ENCODE results near the gene KLHDC10. TPM values are rescaled to one million over a fixed set of nuclear protein-coding genes. Genes with fewer than 3 reads are reported as not detected.

Gene KLHDC10
- total and polyA plus RNA-seq, 2 of the 13 experiments (the other 11 are each of a cell fraction or from before 2014, with no cell fraction given), result 11.9 to 21.6 TPM

DNA sequence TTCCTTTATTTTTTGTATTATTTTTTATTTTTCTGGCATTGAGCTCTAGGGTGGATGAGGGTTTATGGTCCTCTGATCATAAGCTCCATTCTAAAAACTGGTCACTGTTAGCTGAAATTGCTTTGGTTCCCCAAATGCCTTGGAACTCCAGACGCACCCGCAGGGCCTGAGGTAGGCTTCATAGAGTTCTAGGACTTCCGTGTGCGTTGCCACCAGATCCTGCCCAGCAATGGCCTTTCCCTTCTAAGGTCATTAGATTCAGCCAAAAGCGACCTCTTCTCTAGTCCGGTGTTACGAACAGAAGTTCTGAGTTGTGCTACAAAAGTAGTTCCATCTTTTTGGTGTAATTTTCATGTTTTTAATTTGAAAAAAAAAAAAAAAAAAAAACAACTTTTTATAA lies 64.4 kb downstream of the KLHDC10 start:
- ChIA-PET POLR2A (interaction anchor here (0.9 kb wide), 1 partner anchor 70 kb away, joined by 3 read pairs; the partner anchor contains the start of gene TMEM209), CTCF (ENCODE audit: low intra/inter-chr PET ratio, low total read pairs) (no interaction called here)
- no peaks in the 10 kb centered on the region for H3K4me1 ChIP-seq (ENCODE audit: insufficient read depth, low read length)
- in situ Hi-C loops (cut with HindIII; ENCODE audit: extremely low pct_ligation_motif_present, low pct_unique_long_range_greater_than_20kb), result no loop called here
- H3K27ac ChIP-seq (ENCODE audit: extremely low read length, insufficient read depth, low read length), result no peak overlapping the region
- no peaks in the 10 kb centered on the region for H3K9me3 ChIP-seq (ENCODE audit: low read length)
- no peak overlapping the region for H3K4me2 ChIP-seq (ENCODE audit: low read depth, low read length)
- FAIRE-seq (no peak), DNase-seq (ENCODE audit: low spot score) (no peak), ATAC-seq (no peak)
- no peak for TF ChIP-seq ZNF547 (CRISPR knock-in tag; IDR thresholded peaks at IDR 0.05)
- TF ChIP-seq PRDM15 (CRISPR knock-in tag; IDR thresholded peaks at IDR 0.05), result no peak
- no peak for TF ChIP-seq CBX5 (CRISPR knock-in tag; IDR thresholded peaks at IDR 0.05; ENCODE audit: borderline replicate concordance)
- TF ChIP-seq GZF1 (CRISPR knock-in tag; IDR thresholded peaks at IDR 0.05), result no peak
- TF ChIP-seq NFATC3 (CRISPR knock-in tag; IDR thresholded peaks at IDR 0.05), result no peak
- TF ChIP-seq EZH2 (conservative IDR thresholded peaks at IDR 0.05; ENCODE audit: low read depth, low read length), result no peak
- no peak for TF ChIP-seq ZNF367 (CRISPR knock-in tag; IDR thresholded peaks at IDR 0.05; ENCODE audit: borderline replicate concordance)
- TF ChIP-seq ZNF33B (CRISPR knock-in tag; IDR thresholded peaks at IDR 0.05), result no peak
- no peaks in the 10 kb centered on the region for H4K20me1 ChIP-seq (ENCODE audit: insufficient read depth, low read length)
- H3K27me3 ChIP-seq (ENCODE audit: control insufficient read depth in 1 of 2, insufficient read depth in 2 of 2, low read length in 2 of 2), result no peaks in the 10 kb centered on the region
- H3K36me3 ChIP-seq (replicated peaks in 1 of 2; ENCODE audit: control insufficient read depth in 1 of 2, insufficient read depth in 2 of 2, low read length in 2 of 2), result peaks cover 3 to 33% of the 10 kb centered on the region in 2 experiments; a peak in 3 of 5 replicates
- intact Hi-C loops (cut with micrococcal nuclease; ENCODE audit: unreplicated experiment), result no loop called here
- no peak overlapping the region for H3K4me3 ChIP-seq (replicated peaks in 1 of 3; ENCODE audit: insufficient read depth in 1 of 3, low read depth in 2 of 3, low read length in 3 of 3)
- no peak overlapping the region for H3K9ac ChIP-seq (ENCODE audit: insufficient read depth, low read depth, low read length)
- no TSS peak for BruUV-seq (replicated peaks)
- no peak overlapping the region for H2AFZ ChIP-seq (ENCODE audit: low read length)
- 96% methylated on average over 7 of the region's 7 CpGs for WGBS (ENCODE audit: low lambda C conversion rate)
- H3K79me2 ChIP-seq (ENCODE audit: insufficient read depth, low read length), result no peaks in the 10 kb centered on the region
